ENCODE measurements around the gene STAT3.

DNA sequence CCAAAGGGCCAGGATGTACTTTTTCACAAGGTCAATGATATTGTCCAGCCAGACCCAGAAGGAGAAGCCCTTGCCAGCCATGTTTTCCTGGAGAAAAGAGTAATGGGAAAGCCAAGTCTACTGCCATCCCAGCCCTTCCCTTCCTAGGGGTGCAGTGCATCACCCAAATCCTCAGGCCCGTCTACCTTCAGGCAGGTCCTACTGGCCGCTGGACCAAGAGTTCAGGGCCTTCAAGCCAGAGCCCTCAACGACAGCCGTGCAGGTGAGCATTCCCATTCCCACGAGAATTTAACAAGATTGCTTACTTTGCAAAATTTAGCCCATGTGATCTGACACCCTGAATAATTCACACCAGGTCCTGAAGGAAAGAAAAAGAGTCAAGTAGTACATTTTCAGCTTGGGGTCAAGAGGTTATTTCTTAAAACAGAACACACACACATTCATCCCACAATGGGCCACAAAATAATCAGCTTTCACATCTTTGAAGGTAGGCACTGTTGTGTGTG, 64.9 kb downstream of the STAT3 start:
- TF ChIP-seq ZFP3 (CRISPR knock-in tag; IDR thresholded peaks at IDR 0.05): no peak
- TF ChIP-seq, protein P1, sequence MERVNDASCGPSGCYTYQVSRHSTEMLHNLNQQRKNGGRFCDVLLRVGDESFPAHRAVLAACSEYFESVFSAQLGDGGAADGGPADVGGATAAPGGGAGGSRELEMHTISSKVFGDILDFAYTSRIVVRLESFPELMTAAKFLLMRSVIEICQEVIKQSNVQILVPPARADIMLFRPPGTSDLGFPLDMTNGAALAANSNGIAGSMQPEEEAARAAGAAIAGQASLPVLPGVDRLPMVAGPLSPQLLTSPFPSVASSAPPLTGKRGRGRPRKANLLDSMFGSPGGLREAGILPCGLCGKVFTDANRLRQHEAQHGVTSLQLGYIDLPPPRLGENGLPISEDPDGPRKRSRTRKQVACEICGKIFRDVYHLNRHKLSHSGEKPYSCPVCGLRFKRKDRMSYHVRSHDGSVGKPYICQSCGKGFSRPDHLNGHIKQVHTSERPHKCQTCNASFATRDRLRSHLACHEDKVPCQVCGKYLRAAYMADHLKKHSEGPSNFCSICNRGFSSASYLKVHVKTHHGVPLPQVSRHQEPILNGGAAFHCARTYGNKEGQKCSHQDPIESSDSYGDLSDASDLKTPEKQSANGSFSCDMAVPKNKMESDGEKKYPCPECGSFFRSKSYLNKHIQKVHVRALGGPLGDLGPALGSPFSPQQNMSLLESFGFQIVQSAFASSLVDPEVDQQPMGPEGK (CRISPR knock-in tag; IDR thresholded peaks at IDR 0.05; ENCODE audit: borderline replicate concordance): no peak
- no peak for TF ChIP-seq ZFP30 (CRISPR knock-in tag; IDR thresholded peaks at IDR 0.05)
- TF ChIP-seq BACH2 (CRISPR knock-in tag; IDR thresholded peaks at IDR 0.05; ENCODE audit: borderline replicate concordance): no peak
- no peak for TF ChIP-seq ARNTL (CRISPR knock-in tag; IDR thresholded peaks at IDR 0.05; ENCODE audit: borderline replicate concordance, low read depth)
- no peak for TF ChIP-seq ZNF70 (CRISPR knock-in tag; IDR thresholded peaks at IDR 0.05)
- TF ChIP-seq, protein P2, sequence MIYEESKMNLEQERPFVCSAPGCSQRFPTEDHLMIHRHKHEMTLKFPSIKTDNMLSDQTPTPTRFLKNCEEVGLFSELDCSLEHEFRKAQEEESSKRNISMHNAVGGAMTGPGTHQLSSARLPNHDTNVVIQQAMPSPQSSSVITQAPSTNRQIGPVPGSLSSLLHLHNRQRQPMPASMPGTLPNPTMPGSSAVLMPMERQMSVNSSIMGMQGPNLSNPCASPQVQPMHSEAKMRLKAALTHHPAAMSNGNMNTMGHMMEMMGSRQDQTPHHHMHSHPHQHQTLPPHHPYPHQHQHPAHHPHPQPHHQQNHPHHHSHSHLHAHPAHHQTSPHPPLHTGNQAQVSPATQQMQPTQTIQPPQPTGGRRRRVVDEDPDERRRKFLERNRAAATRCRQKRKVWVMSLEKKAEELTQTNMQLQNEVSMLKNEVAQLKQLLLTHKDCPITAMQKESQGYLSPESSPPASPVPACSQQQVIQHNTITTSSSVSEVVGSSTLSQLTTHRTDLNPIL (CRISPR knock-in tag; IDR thresholded peaks at IDR 0.05; ENCODE audit: low read depth): no peak
- TF ChIP-seq ZNF565 (CRISPR knock-in tag; conservative IDR thresholded peaks at IDR 0.05; ENCODE audit: low read depth): no peak
- no peak for TF ChIP-seq TOX (CRISPR knock-in tag; IDR thresholded peaks at IDR 0.05; ENCODE audit: borderline replicate concordance)

Data from SK-N-SH treated with all-trans-retinoic acid at 6 μM for 48 hours (cell line).